ENCODE measurements around the gene CCRL2.

CCRL2 gene, protein sequence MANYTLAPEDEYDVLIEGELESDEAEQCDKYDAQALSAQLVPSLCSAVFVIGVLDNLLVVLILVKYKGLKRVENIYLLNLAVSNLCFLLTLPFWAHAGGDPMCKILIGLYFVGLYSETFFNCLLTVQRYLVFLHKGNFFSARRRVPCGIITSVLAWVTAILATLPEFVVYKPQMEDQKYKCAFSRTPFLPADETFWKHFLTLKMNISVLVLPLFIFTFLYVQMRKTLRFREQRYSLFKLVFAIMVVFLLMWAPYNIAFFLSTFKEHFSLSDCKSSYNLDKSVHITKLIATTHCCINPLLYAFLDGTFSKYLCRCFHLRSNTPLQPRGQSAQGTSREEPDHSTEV

DNA sequence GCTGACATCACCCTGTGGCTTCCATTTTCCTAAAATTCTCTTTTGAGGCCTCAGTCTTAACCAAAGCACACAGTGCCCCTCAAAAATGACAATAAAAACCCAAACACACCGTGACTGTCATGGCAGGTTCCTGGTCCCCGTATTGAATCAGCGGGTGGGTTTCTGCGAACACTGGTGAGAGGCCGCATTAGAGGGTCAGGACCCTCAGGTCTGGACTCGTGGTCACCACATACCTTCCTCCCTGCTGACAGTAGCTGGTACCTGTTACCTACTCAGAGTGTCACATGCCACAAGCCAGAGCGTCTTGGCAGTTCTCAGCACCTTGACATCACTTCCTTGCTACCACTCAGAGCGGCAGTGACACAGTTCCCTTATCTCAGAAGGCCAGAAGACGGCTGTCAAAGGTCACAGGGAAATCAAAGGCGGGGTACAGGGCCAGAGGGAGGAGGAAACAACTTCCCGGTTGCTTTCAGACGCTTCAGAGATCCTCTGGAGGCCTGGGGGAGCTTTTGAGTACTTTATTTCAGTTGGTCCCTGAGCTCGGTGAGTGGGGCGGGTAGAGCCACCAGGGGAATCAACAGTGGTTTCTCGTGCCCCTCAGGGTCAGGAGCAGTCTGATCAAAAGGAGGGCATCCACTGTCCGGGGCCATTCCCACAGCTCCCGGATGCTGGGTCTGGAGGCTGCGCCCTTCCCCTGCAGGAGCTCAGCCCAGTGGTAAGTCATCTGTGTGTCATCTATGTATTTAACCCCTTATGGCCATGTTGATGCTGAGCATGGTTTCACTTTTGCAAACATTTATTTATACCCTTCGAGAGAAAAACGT, at the start of gene CCRL2, which contains the start of gene CCR5AS:
CCRL2 (plus strand) TSS at position 472 of the 824 bp plus-strand sequence. CDS start 821 bp downstream, outside the sequence.
CCR5AS (minus strand) TSS at position 279 of the 824 bp plus-strand sequence.
- no peak for DNase-seq (ENCODE audit: low read depth)

DNA sequence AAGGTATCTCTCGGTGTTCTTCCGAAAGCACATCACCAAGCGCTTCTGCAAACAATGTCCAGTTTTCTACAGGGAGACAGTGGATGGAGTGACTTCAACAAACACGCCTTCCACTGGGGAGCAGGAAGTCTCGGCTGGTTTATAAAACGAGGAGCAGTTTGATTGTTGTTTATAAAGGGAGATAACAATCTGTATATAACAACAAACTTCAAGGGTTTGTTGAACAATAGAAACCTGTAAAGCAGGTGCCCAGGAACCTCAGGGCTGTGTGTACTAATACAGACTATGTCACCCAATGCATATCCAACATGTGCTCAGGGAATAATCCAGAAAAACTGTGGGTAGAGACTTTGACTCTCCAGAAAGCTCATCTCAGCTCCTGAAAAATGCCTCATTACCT, 48.6 kb upstream of the CCRL2 start:
- DNase-seq (ENCODE audit: low read depth): no peak

DNA sequence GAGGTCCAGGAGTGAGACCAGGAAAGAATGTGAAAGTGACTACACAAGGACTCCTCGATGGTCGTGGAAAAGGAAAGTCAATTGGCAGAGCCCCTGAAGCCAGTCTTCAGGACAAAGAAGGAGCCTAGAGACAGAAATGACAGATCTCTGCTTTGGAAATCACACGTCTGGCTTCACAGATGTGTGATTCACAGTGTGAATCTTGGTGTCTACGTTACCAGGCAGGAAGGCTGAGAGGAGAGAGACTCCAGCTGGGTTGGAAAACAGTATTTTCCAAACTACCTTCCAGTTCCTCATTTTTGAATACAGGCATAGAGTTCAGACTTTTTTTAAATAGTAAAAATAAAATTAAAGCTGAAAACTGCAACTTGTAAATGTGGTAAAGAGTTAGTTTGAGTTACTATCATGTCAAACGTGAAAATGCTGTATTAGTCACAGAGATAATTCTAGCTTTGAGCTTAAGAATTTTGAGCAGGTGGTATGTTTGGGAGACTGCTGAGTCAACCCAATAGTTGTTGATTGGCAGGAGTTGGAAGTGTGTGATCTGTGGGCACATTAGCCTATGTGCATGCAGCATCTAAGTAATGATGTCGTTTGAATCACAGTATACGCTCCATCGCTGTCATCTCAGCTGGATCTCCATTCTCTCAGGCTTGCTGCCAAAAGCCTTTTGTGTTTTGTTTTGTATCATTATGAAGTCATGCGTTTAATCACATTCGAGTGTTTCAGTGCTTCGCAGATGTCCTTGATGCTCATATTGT, 47.1 kb upstream of the CCRL2 start:
- no peak for DNase-seq (ENCODE audit: low read depth)

- DNase-seq (ENCODE audit: low read depth): no peak
Observed at GRCh38 chr3:46360907-46361306, 46.2 kb upstream of the CCRL2 start.

- no peak for DNase-seq (ENCODE audit: low read depth)
Observed at GRCh38 chr3:46361408-46362283, 45.4 kb upstream of the CCRL2 start.

GRCh38 chr3:46365041-46365440, 42.0 kb upstream of the CCRL2 start:
- DNase-seq (ENCODE audit: low read depth): no peak

DNA sequence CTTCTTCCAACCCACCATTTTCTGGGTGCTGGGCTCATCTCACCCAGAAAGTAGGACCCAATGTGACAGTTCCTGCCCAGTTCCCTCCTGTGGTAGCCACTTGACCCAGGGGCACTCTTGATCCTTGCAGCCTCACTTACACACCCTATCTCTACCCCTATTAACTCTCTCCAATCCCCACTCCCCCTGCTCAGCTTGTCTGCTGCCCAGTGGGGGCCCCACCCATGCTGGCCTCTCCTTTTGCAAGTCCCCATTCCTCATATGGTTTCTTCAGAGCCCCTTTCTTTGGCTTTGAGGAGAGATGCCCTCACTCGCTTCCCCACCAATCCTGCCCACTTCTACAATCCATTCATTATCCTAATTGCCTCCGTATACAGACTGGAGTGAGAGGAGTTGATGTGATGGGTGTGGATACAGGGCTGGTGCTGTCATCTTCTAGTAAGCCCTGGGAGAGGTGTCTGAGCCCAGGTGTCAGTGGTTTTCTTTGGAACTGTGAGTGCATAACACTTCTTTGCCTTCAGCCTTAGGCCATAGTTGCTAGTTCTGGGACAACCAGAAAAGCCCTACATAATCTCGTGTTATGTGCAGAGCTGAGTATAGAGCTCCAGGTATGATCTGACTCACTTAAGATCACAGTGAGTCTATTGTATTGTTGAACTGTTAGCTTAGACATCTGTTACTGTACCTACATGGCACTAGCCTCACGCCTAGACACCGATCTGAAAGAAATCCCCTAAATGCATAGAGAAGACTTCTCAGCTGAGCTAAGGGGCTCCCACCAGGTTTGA, 41.1 kb upstream of the CCRL2 start:
- no peak for DNase-seq (ENCODE audit: low read depth)

GRCh38 chr3:46367811-46368210, 39.2 kb upstream of the CCRL2 start:
- no peak for DNase-seq (ENCODE audit: low read depth)

GRCh38 chr3:46368569-46368968, 38.5 kb upstream of the CCRL2 start:
- DNase-seq (ENCODE audit: low read depth): no peak

GRCh38 chr3:46369151-46369550, 37.9 kb upstream of the CCRL2 start:
- DNase-seq (ENCODE audit: low read depth): no peak

- no peak for DNase-seq (ENCODE audit: low read depth)
Observed at GRCh38 chr3:46369675-46370132, 37.4 kb upstream of the CCRL2 start.

DNA sequence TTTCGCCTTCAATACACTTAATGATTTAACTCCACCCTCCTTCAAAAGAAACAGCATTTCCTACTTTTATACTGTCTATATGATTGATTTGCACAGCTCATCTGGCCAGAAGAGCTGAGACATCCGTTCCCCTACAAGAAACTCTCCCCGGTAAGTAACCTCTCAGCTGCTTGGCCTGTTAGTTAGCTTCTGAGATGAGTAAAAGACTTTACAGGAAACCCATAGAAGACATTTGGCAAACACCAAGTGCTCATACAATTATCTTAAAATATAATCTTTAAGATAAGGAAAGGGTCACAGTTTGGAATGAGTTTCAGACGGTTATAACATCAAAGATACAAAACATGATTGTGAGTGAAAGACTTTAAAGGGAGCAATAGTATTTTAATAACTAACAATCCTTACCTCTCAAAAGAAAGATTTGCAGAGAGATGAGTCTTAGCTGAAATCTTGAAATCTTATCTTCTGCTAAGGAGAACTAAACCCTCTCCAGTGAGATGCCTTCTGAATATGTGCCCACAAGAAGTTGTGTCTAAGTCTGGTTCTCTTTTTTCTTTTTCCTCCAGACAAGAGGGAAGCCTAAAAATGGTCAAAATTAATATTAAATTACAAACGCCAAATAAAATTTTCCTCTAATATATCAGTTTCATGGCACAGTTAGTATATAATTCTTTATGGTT, 36.1 kb upstream of the CCRL2 start, which contains the start of gene CCR5:
CCR5 (plus strand) TSS at position 108 of the 680 bp plus-strand sequence. CDS start 1,957 bp downstream, outside the sequence.
- DNase-seq (ENCODE audit: low read depth): no peak

- no peak for DNase-seq (ENCODE audit: low read depth)
Observed at GRCh38 chr3:46371519-46372340, 35.3 kb upstream of the CCRL2 start.

GRCh38 chr3:46372492-46373359, 34.3 kb upstream of the CCRL2 start:
- DNase-seq (ENCODE audit: low read depth): no peak

DNA sequence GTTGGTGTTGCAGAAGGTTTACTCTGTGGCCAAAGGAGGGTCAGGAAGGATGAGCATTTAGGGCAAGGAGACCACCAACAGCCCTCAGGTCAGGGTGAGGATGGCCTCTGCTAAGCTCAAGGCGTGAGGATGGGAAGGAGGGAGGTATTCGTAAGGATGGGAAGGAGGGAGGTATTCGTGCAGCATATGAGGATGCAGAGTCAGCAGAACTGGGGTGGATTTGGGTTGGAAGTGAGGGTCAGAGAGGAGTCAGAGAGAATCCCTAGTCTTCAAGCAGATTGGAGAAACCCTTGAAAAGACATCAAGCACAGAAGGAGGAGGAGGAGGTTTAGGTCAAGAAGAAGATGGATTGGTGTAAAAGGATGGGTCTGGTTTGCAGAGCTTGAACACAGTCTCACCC, 32.3 kb upstream of the CCRL2 start:
- DNase-seq (ENCODE audit: low read depth): no peak

- no peak for DNase-seq (ENCODE audit: low read depth)
Observed at GRCh38 chr3:46375218-46375617, 31.8 kb upstream of the CCRL2 start.

DNA sequence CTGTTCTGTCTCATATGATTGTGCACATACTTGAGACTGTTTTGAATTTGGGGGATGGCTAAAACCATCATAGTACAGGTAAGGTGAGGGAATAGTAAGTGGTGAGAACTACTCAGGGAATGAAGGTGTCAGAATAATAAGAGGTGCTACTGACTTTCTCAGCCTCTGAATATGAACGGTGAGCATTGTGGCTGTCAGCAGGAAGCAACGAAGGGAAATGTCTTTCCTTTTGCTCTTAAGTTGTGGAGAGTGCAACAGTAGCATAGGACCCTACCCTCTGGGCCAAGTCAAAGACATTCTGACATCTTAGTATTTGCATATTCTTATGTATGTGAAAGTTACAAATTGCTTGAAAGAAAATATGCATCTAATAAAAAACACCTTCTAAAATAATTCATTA, 31.2 kb upstream of the CCRL2 start:
- no peak for DNase-seq (ENCODE audit: low read depth)

GRCh38 chr3:46378426-46378942, 28.6 kb upstream of the CCRL2 start:
- DNase-seq (ENCODE audit: low read depth): no peak
